ENCODE results near the gene TAOK3.

TAOK3 gene

GRCh38 chr12:118151755-118152154 lies 221.0 kb downstream of the TAOK3 start:
- Histone ChIP-seq H3K27me3 (ENCODE audit: low read depth, low read length) (no peaks in the 10 kb centered on the region), H3K4me2 (ENCODE audit: low read length) (no peak overlapping the region)

GRCh38 chr12:118150625-118151024 lies 222.1 kb downstream of the TAOK3 start:
- no peak overlapping the region for H3K4me3 ChIP-seq (ENCODE audit: low read length)
- H3K9ac ChIP-seq (ENCODE audit: low read length) = no peak overlapping the region
- TF ChIP-seq CTCF (IDR thresholded peaks at IDR 0.05; ENCODE audit: low read depth, low read length) (no peak), EZH2phosphoT487 (IDR thresholded peaks at IDR 0.05; ENCODE audit: low read depth) (no peak)
- peaks cover 19% of the 10 kb centered on the region for H3K36me3 ChIP-seq (replicated peaks; ENCODE audit: low read depth, low read length)
- peaks cover 2% of the 10 kb centered on the region for H3K4me1 ChIP-seq (ENCODE audit: low read length)
- H3K27ac ChIP-seq (ENCODE audit: low read length) = no peak overlapping the region
- no peaks in the 10 kb centered on the region for H3K9me3 ChIP-seq (ENCODE audit: insufficient read depth, low read length)
- H3K79me2 ChIP-seq (ENCODE audit: low read length) = no peaks in the 10 kb centered on the region
- no peaks in the 10 kb centered on the region for H3K27me3 ChIP-seq (ENCODE audit: low read depth, low read length)
- no peak overlapping the region for H3K4me2 ChIP-seq (ENCODE audit: low read length)
- H4K20me1 ChIP-seq (ENCODE audit: insufficient read depth, low read length) = no peaks in the 10 kb centered on the region
- no peak overlapping the region for H2AFZ ChIP-seq (ENCODE audit: low read depth, low read length)

More at GRCh38 chr12:118151755-118152154, 221.0 kb downstream of the TAOK3 start:
- no peak overlapping the region for H2AFZ ChIP-seq (ENCODE audit: low read depth, low read length)
- TF ChIP-seq EZH2phosphoT487 (IDR thresholded peaks at IDR 0.05; ENCODE audit: low read depth) (no peak), CTCF (IDR thresholded peaks at IDR 0.05; ENCODE audit: low read depth, low read length) (no peak)
- no peaks in the 10 kb centered on the region for H3K79me2 ChIP-seq (ENCODE audit: low read length)
- H3K27ac ChIP-seq (ENCODE audit: low read length) = no peak overlapping the region
- no peaks in the 10 kb centered on the region for H3K4me1 ChIP-seq (ENCODE audit: low read length)
- no peak overlapping the region for H3K9ac ChIP-seq (ENCODE audit: low read length)
- H3K9me3 ChIP-seq (ENCODE audit: insufficient read depth, low read length) = no peaks in the 10 kb centered on the region
- peaks cover 14% of the 10 kb centered on the region for H3K36me3 ChIP-seq (replicated peaks; ENCODE audit: low read depth, low read length)
- H4K20me1 ChIP-seq (ENCODE audit: insufficient read depth, low read length) = no peaks in the 10 kb centered on the region
- H3K4me3 ChIP-seq (ENCODE audit: low read length) = no peak overlapping the region

- Histone ChIP-seq H3K36me3 (replicated peaks; ENCODE audit: low read depth, low read length) (peaks cover 32% of the 10 kb centered on the region), H3K4me1 (ENCODE audit: low read length) (peaks cover 9% of the 10 kb centered on the region), H3K27ac (ENCODE audit: low read length) (no peak overlapping the region), H3K9ac (ENCODE audit: low read length) (no peak overlapping the region), H3K4me2 (ENCODE audit: low read length) (no peak overlapping the region), H3K79me2 (ENCODE audit: low read length) (peaks cover 5% of the 10 kb centered on the region; the same call in 1 of the 2 replicates), H4K20me1 (ENCODE audit: insufficient read depth, low read length) (peaks cover 4% of the 10 kb centered on the region; the same call in 1 of the 2 replicates), H3K9me3 (ENCODE audit: insufficient read depth, low read length) (no peaks in the 10 kb centered on the region), H2AFZ (ENCODE audit: low read depth, low read length) (no peak overlapping the region), H3K4me3 (ENCODE audit: low read length) (no peak overlapping the region), H3K27me3 (ENCODE audit: low read depth, low read length) (no peaks in the 10 kb centered on the region)
- no peak for TF ChIP-seq EZH2phosphoT487 (IDR thresholded peaks at IDR 0.05; ENCODE audit: low read depth)
- no peak for TF ChIP-seq CTCF (IDR thresholded peaks at IDR 0.05; ENCODE audit: low read depth, low read length)
Observed at GRCh38 chr12:118148287-118148686, 224.4 kb downstream of the TAOK3 start.

- H2AFZ ChIP-seq (ENCODE audit: low read depth, low read length) = no peak overlapping the region
- H3K4me1 ChIP-seq (ENCODE audit: low read length) = peaks cover 9% of the 10 kb centered on the region
- no peak overlapping the region for H3K4me2 ChIP-seq (ENCODE audit: low read length)
- peaks cover 4% of the 10 kb centered on the region; the same call in 1 of the 2 replicates for H4K20me1 ChIP-seq (ENCODE audit: insufficient read depth, low read length)
- H3K9ac ChIP-seq (ENCODE audit: low read length) = no peak overlapping the region
- H3K4me3 ChIP-seq (ENCODE audit: low read length) = no peak overlapping the region
- no peaks in the 10 kb centered on the region for H3K27me3 ChIP-seq (ENCODE audit: low read depth, low read length)
- peaks cover 14% of the 10 kb centered on the region for H3K79me2 ChIP-seq (ENCODE audit: low read length)
- no peaks in the 10 kb centered on the region for H3K9me3 ChIP-seq (ENCODE audit: insufficient read depth, low read length)
- TF ChIP-seq EZH2phosphoT487 (IDR thresholded peaks at IDR 0.05; ENCODE audit: low read depth) (no peak), CTCF (IDR thresholded peaks at IDR 0.05; ENCODE audit: low read depth, low read length) (no peak)
- peaks cover 38% of the 10 kb centered on the region for H3K36me3 ChIP-seq (replicated peaks; ENCODE audit: low read depth, low read length)
- H3K27ac ChIP-seq (ENCODE audit: low read length) = peak overlapping the region; percentile 44
Observed at GRCh38 chr12:118145798-118146156, 226.9 kb downstream of the TAOK3 start.
